Esophagus (tissue), 2 donors: ENCODE results near the gene NPFFR1. TPM values are rescaled to one million over a fixed set of nuclear protein-coding genes. Genes with fewer than 3 reads are reported as not detected.

Experiments used
- H3K27ac ChIP-seq, 2 donors: one replicate each; pipeline ENCODE4 v1.5.1; 2013; ENCODE audit warnings: low read depth in 2 of 2, mild to moderate bottlenecking in 2 of 2, inconsistent platforms in 1 of 2, low read length in 1 of 2, moderate library complexity in 1 of 2
- H3K27me3 ChIP-seq, 2 donors: one replicate each; pipeline ENCODE4 v1.6.1; 2013; ENCODE audit warnings: low read length in 2 of 2, control low read depth in 1 of 2, mild to moderate bottlenecking in 1 of 2; ENCODE audit not compliant: insufficient read depth in 2 of 2, control insufficient read depth in 1 of 2
- H3K36me3 ChIP-seq, 2 donors: one replicate each; pipeline ENCODE4 v1.6.1; 2013; ENCODE audit warnings: low read length in 1 of 2; ENCODE audit not compliant: control insufficient read depth in 2 of 2, insufficient read depth in 2 of 2
- H3K4me1 ChIP-seq, 2 donors: one replicate each; pipeline ENCODE4 v1.6.1; 2013; ENCODE audit warnings: low read length in 1 of 2; ENCODE audit not compliant: control insufficient read depth in 2 of 2, insufficient read depth in 2 of 2
- H3K4me3 ChIP-seq, 2 donors: one replicate each; pipeline ENCODE4 v1.5.1; 2013; ENCODE audit warnings: low read length in 2 of 2, mild to moderate bottlenecking in 2 of 2, low read depth in 1 of 2, moderate library complexity in 1 of 2
- H3K9me3 ChIP-seq, 2 donors: one replicate each; pipeline ENCODE4 v1.6.1; 2013; ENCODE audit warnings: mild to moderate bottlenecking in 2 of 2, low read depth in 1 of 2, low read length in 1 of 2, moderate library complexity in 1 of 2; ENCODE audit not compliant: control insufficient read depth in 2 of 2, insufficient read depth in 1 of 2
- WGBS, 2 donors: extraction: QIAGEN DNeasy Blood & Tissue Kit; methylation state at CpG; one replicate each; pipeline ENCODE4 v1.1.7; 2013; 5-methylcytosine and 5-hydroxymethylcytosine counted together
- polyA plus RNA-seq, 2 donors: library from polyadenylated mRNA; stranded (reverse); fragments of 200-250 nt; gene quantifications; one replicate each; pipeline ENCODE4 v1.2.3, GENCODE V29; 2013
- donor health status: healthy with polysubstance abuse.
- donor health status: Bipolar disorder and iron deficiency.

NPFFR1 gene
- polyA plus RNA-seq, 2 donors = 0.01 to 0.02 TPM

DNA sequence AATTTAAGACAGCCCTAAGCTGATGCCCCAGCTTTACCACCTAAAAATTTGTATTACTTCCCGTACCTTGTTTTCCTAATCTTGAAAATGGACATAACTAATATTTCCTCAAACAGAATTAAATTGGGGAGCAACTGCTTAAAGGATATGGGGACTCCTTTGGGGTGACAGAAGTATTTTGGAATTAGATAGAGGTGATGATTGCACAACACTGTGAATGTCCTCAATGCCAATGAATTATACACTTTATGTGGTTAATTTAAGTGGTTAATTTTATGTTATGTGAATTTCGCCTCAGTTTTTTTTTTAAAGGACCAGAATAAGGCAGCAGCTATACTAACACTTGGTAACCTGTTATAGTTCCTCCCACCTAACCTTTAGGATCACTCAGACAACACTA, 19.9 kb upstream of the NPFFR1 start:
- WGBS, 2 donors = 86 to 92% methylated on average over 2 of the region's 2 CpGs
- Histone ChIP-seq H3K27me3 (no peaks in the 10 kb centered on the region), H3K4me3 (no peak overlapping the region), H3K27ac (no peak overlapping the region), H3K4me1 (no peaks in the 10 kb centered on the region), H3K36me3 (no peaks in the 10 kb centered on the region), H3K9me3 (no peaks in the 10 kb centered on the region)

DNA sequence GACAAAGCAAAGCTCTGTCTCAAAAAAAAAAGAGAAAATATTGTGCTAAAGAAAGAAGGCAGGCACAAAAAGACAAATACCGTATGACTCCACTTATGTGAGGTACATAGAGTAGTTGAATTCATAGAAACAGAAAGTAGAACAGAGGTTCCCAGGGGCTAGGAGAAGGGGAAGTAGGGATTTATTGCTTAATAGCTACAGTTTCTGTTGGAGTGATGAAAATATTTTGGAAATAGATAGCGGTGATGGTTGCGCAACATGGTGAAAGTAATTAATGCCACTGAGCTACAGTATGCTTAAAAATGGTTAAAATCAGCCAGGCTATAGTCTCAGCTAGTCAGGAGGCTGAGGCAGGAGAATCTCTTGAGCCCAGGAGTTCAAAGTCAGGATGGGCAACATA, 18.5 kb upstream of the NPFFR1 start:
- Histone ChIP-seq H3K27ac (no peak overlapping the region), H3K9me3 (no peaks in the 10 kb centered on the region), H3K36me3 (no peaks in the 10 kb centered on the region), H3K27me3 (no peaks in the 10 kb centered on the region), H3K4me3 (no peak overlapping the region), H3K4me1 (no peaks in the 10 kb centered on the region)
- WGBS, 2 donors = 62% methylated on average over 3 of the region's 3 CpGs

DNA sequence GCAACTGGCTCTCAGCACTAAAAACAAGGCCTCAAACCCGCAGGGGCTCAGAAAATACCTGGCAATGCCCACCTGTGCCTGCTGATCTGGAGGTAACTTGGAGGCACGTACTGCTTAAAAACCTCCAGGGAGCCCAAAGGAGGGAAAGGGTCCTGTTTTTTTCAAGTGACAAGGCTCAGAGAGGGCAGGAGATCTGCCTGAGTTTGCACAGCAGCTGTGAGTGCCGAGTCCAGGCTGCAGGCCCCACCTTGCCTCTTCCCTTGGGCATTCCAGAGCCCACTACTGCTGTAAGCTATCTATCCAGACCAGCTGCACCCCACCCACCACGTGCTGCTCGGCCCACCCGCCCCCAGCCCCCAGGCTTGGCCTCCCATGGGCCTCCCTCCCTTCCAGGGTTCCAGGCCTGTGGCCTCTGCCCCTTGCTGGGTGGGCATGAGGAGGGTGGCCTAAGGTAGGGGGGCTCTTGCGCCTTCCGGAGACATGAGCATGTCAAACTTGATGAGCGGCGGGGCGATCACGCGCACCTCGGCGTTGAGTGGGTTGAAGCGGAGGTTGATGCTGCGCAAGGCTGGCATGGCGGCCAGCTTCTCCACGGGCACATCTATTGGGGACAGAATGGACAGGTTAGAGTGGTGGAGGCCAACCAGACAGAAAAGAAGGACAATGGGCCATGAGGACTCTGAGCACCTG, 17.2 kb upstream of the NPFFR1 start:
- no peaks in the 10 kb centered on the region for H3K27me3 ChIP-seq
- H3K4me1 ChIP-seq = peaks cover 0 to 4% of the 10 kb centered on the region in 2 donors
- 95% methylated on average over 19 of the region's 19 CpGs for WGBS, 2 donors
- H3K27ac ChIP-seq = no peak overlapping the region
- no peak overlapping the region for H3K4me3 ChIP-seq
- no peaks in the 10 kb centered on the region for H3K36me3 ChIP-seq
- H3K9me3 ChIP-seq = no peaks in the 10 kb centered on the region

DNA sequence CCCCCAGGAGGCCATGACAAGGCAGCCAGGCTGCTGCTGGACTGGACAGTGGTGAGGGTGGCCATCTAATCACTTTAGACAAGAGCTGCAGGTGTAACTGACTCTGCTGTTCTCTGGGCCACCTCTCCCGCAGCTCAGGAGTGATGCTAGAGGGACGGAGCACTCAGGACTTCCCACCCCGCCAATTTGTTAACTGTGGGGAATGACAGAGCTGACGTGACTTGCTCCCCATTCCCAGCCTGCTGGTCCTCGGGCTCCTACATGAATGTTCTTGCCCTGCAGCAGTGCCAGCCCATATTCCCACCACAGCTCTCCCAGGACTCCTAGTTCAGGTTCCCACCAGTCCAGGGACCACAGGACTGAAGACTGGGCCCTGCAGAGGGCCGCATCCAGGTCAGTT, 16.7 kb upstream of the NPFFR1 start:
- WGBS, 2 donors = 94 to 97% methylated on average over 6 of the region's 6 CpGs
- Histone ChIP-seq H3K36me3 (no peaks in the 10 kb centered on the region), H3K27ac (no peak overlapping the region), H3K9me3 (no peaks in the 10 kb centered on the region), H3K4me1 (peaks cover 0 to 4% of the 10 kb centered on the region in 2 donors), H3K4me3 (no peak overlapping the region), H3K27me3 (no peaks in the 10 kb centered on the region)

DNA sequence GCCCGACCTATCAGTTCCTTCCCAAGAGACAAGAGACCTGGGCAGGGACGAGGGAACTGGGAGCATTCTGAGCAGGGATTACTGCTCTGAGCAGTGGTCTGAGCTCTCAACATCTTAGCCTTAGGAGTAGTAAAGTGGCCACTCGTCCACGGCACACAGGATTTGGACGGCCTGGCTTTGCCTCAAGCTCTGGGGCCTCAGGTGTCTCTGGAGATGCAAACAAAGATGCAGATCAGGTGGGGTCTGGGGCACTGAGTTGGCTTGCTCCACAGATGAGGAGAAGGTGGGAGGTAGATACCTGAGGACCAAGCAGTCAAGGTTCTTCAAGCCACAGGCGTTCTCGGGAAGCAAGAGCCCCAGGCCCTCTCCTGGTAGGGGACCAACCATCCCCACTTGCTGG, 16.1 kb upstream of the NPFFR1 start:
- 92 to 95% methylated on average over 7 of the region's 7 CpGs for WGBS, 2 donors
- Histone ChIP-seq H3K9me3 (no peaks in the 10 kb centered on the region), H3K4me3 (no peak overlapping the region), H3K27me3 (no peaks in the 10 kb centered on the region), H3K4me1 (peaks cover 0 to 4% of the 10 kb centered on the region in 2 donors), H3K27ac (no peak overlapping the region), H3K36me3 (no peaks in the 10 kb centered on the region)

DNA sequence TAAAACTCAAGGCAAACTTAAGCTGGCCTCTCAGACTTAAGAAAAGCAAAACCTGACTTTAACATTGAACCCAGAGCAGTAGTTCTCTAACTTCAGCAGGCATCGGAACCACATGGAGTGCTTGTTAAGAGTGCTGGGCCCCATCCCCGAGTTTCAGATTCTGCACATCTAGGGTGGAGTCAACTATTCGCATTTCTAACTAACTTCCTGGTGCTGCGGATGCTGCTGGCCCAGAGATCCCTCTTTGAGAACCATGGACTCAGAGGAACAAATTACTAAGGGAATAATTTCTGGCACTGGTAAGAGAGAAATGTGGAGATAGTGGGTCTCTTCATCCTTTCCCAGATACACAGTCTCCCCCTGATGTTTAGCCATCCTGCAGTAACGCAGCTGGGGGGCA, 14.6 kb upstream of the NPFFR1 start:
- WGBS, 2 donors = 77 to 84% methylated on average over 5 of the region's 5 CpGs
- Histone ChIP-seq H3K36me3 (no peaks in the 10 kb centered on the region), H3K4me3 (no peak overlapping the region), H3K9me3 (no peaks in the 10 kb centered on the region), H3K4me1 (peaks cover 0 to 4% of the 10 kb centered on the region in 2 donors), H3K27ac (no peak overlapping the region), H3K27me3 (no peaks in the 10 kb centered on the region)

DNA sequence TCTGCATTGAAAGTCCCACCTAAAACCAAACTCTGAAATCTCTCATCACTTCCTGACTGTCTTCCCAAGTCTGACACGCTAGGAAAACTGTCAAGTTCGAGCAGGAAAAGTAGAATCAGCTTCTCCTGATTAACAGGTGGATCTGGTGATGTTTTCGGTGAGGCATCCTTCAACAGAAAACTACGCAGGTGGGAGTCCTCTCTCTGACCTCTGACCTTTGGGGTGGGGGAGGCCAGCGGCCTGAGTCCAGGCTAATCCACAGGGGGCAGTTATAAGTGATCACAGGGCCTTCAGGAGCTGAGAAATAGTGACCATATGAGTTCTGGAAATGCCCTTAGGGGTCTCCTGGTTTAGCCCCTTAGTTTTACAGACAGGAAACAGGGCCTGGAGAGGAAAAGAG, 13.4 kb upstream of the NPFFR1 start:
- Histone ChIP-seq H3K36me3 (no peaks in the 10 kb centered on the region), H3K4me3 (no peak overlapping the region), H3K27ac (peak overlapping the region in 1 of 2 donors; percentile 8), H3K27me3 (no peaks in the 10 kb centered on the region), H3K4me1 (peaks cover 0 to 4% of the 10 kb centered on the region in 2 donors), H3K9me3 (no peaks in the 10 kb centered on the region)
- WGBS, 2 donors = 70 to 73% methylated on average over 5 of the region's 5 CpGs

DNA sequence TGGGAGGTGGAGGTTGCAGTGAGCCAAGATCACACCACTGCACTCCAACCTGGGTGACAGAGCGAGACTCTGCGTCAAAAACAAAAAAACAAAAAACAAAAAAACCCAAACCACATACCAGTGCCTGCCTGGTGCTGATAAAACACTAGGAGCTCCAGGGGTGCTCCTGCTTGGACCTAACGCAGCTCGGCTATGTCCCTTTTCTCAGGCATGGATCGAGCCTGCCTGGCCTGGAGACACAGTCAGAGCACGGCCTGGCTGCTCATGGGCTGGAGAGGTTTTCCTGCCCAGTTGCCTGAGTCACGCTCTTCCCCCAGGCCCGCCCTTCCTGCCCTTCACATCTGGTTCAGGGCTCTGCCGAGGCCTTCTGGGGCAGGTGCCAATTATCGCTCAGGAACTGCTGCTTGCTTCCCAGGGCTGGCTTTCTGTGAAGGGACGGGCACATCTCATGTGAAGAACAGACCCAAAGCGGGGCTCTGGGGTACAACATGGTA, 12.6 kb upstream of the NPFFR1 start:
- Histone ChIP-seq H3K27ac (peak overlapping the region; percentile 8 to 63), H3K36me3 (no peaks in the 10 kb centered on the region), H3K27me3 (no peaks in the 10 kb centered on the region), H3K4me1 (peaks cover 0 to 4% of the 10 kb centered on the region in 2 donors), H3K4me3 (no peak overlapping the region), H3K9me3 (no peaks in the 10 kb centered on the region)
- 38 to 42% methylated on average over 12 of the region's 12 CpGs for WGBS, 2 donors

DNA sequence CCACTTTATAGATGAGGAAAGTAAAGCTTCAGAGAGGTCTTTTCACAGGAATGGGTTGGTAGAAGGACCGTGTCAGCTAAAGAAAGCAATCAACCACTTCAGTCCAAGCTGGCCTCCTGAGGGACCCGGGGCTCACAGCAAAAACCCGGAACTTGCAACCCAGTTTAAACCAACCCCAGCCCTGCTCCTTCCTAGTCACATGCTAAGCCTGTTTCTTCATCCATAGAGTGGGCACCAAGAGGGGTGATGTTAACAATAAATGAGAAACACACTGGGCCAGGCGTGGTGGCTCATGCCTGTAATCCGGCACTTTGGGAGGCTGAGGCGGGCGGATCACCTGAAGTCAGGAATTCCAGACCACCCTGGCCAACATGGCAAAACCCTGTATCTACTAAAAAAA, 12.1 kb upstream of the NPFFR1 start:
- no peaks in the 10 kb centered on the region for H3K36me3 ChIP-seq
- H3K27ac ChIP-seq = no peak overlapping the region
- H3K27me3 ChIP-seq = no peaks in the 10 kb centered on the region
- 95% methylated on average over 7 of the region's 7 CpGs for WGBS, 2 donors
- no peak overlapping the region for H3K4me3 ChIP-seq
- no peaks in the 10 kb centered on the region for H3K9me3 ChIP-seq
- peaks cover 0 to 4% of the 10 kb centered on the region in 2 donors for H3K4me1 ChIP-seq

DNA sequence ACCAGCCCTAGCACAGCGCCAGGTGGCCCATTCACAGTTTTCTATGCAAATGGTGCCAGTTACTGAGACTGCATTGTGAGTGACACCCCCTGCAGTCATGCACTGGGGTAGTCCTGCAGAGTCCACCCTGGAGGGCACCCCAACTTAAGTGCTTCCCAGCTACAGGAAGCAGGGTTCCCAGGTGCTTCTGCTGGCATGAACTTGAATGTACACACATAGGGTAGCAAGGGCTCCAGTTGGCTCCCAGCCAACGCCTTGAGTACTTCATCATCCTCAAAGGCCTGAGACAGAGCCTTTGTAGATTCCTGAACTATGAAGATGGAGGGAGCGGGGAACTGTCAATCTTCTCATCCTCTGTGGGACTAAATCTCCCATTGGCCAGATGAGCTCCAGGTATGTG, 11.5 kb upstream of the NPFFR1 start:
- no peaks in the 10 kb centered on the region for H3K36me3 ChIP-seq
- peaks cover 0 to 4% of the 10 kb centered on the region in 2 donors for H3K4me1 ChIP-seq
- H3K4me3 ChIP-seq = no peak overlapping the region
- H3K27me3 ChIP-seq = no peaks in the 10 kb centered on the region
- 81 to 82% methylated on average over 3 of the region's 3 CpGs for WGBS, 2 donors
- no peak overlapping the region for H3K27ac ChIP-seq
- no peaks in the 10 kb centered on the region for H3K9me3 ChIP-seq
